WTC11 (cell line): ENCODE measurements around the gene THOC1. TPM values are rescaled to one million over a fixed set of nuclear protein-coding genes. Genes with fewer than 3 reads are reported as not detected.
"Not testable (repeated sequence)": the region's sequence is repeated elsewhere in the genome, so short reads cannot be mapped to it uniquely, and the experiment has no call there.

Experiments
- ATAC-seq: fragments of 200-7000 bp; cut with Tn5 transposase; 2 replicates; pipeline ENCODE4 v1.10.0; 2021; ENCODE audit warnings: mild to moderate bottlenecking, moderate library complexity
- CTCF ChIA-PET: fragments of 300-600 bp; sonication (Branson Sonifier 250); formaldehyde crosslinking; loops from one replicate; lab custom pipeline; 2021; ENCODE audit warnings: antibody characterized with exemption; lab: Charles Lee
- POLR2A ChIA-PET: fragments of 350-600 bp; sonication (Branson Sonifier 250); formaldehyde crosslinking; loops from one replicate; lab custom pipeline; 2021; ENCODE audit warnings: antibody characterized with exemption; lab: Charles Lee
- DNase-seq: peaks from one replicate; pipeline ENCODE4 v3.0.0; 2021; ENCODE audit warnings: low spot score
- H3K27ac Mint-ChIP-seq: 2 replicates; pipeline ENCODE4 v1.8.0; 2021; ENCODE audit warnings: mixed read lengths
- H3K27me3 Mint-ChIP-seq: 2 replicates; pipeline ENCODE4 v1.8.0; 2021; ENCODE audit warnings: low read depth, mild to moderate bottlenecking, moderate library complexity, mixed read lengths
- H3K36me3 Mint-ChIP-seq: 2 replicates; pipeline ENCODE4 v1.8.0; 2021; ENCODE audit warnings: mixed read lengths
- H3K4me1 Mint-ChIP-seq: 2 replicates; pipeline ENCODE4 v1.8.0; 2022; ENCODE audit warnings: mixed read lengths
- H3K4me3 Mint-ChIP-seq: 2 replicates; pipeline ENCODE4 v1.8.0; 2021; ENCODE audit warnings: mild to moderate bottlenecking, moderate library complexity, mixed read lengths
- H3K9me3 Mint-ChIP-seq: 2 replicates; pipeline ENCODE4 v1.8.0; 2021; ENCODE audit warnings: mixed read lengths
- ATF6 ChIP-seq: sonication (generic); formaldehyde crosslinking; IDR thresholded peaks from 2 replicates; pipeline ENCODE4 v1.8.1; 2023; ENCODE audit warnings: mild to moderate bottlenecking, missing genetic modification reagents
- E2F5 ChIP-seq: sonication (generic); formaldehyde crosslinking; IDR thresholded peaks from 2 replicates; pipeline ENCODE4 v1.8.1; 2022; ENCODE audit warnings: mild to moderate bottlenecking, moderate library complexity, missing genetic modification reagents
- ELF4 ChIP-seq: sonication (generic); formaldehyde crosslinking; IDR thresholded peaks from 2 replicates; pipeline ENCODE4 v1.8.1; 2022; ENCODE audit warnings: low read depth, mild to moderate bottlenecking, moderate library complexity, missing genetic modification reagents
- EMX1 ChIP-seq: fragments of 250-450 bp; sonication (Bioruptor Pico); IDR thresholded peaks from 2 replicates; pipeline ENCODE4 v1.8.0; 2021; ENCODE audit warnings: mild to moderate bottlenecking
- ESRRA ChIP-seq: sonication (generic); formaldehyde crosslinking; IDR thresholded peaks from 2 replicates; pipeline ENCODE4 v1.8.1; 2022; ENCODE audit warnings: mild to moderate bottlenecking, missing genetic modification reagents, borderline replicate concordance
- ETV6 ChIP-seq: sonication (generic); formaldehyde crosslinking; IDR thresholded peaks from 2 replicates; pipeline ENCODE4 v1.8.1; 2022; ENCODE audit warnings: mild to moderate bottlenecking, missing genetic modification reagents
- FOXJ3 ChIP-seq: sonication (generic); formaldehyde crosslinking; IDR thresholded peaks from 2 replicates; pipeline ENCODE4 v1.9.0; 2021; ENCODE audit warnings: missing genetic modification reagents, mild to moderate bottlenecking, borderline replicate concordance
- FOXP4 ChIP-seq: sonication (generic); formaldehyde crosslinking; IDR thresholded peaks from 2 replicates; pipeline ENCODE4 v1.8.0; 2022; ENCODE audit warnings: mild to moderate bottlenecking, missing genetic modification reagents
- GRHL2 ChIP-seq: fragments of 250-450 bp; sonication (Bioruptor Pico); IDR thresholded peaks from 2 replicates; pipeline ENCODE4 v1.8.0; 2022; ENCODE audit warnings: mild to moderate bottlenecking, moderate library complexity; ENCODE audit not compliant: insufficient replicate concordance, severe bottlenecking
- IRF2 ChIP-seq: sonication (generic); formaldehyde crosslinking; IDR thresholded peaks from 2 replicates; pipeline ENCODE4 v1.8.0; 2022; ENCODE audit warnings: low read depth, missing genetic modification reagents, borderline replicate concordance
- MAX ChIP-seq: sonication (generic); formaldehyde crosslinking; IDR thresholded peaks from 2 replicates; pipeline ENCODE4 v1.8.0; 2022; ENCODE audit warnings: mild to moderate bottlenecking, missing genetic modification reagents
- NFE2L1 ChIP-seq: sonication (generic); formaldehyde crosslinking; IDR thresholded peaks from 2 replicates; pipeline ENCODE4 v1.8.1; 2023; ENCODE audit warnings: missing genetic modification reagents
- NR1H2 ChIP-seq: sonication (generic); formaldehyde crosslinking; IDR thresholded peaks from 2 replicates; pipeline ENCODE4 v1.9.0; 2021; ENCODE audit warnings: mild to moderate bottlenecking, moderate library complexity, missing genetic modification reagents
- NR3C1 ChIP-seq: sonication (generic); formaldehyde crosslinking; conservative IDR thresholded peaks from 2 replicates; pipeline ENCODE4 v1.8.1; 2023; ENCODE audit warnings: low read depth, mild to moderate bottlenecking, missing genetic modification reagents
- PREB ChIP-seq: sonication (generic); formaldehyde crosslinking; IDR thresholded peaks from 2 replicates; pipeline ENCODE4 v1.8.1; 2022; ENCODE audit warnings: mild to moderate bottlenecking, missing genetic modification reagents, moderate library complexity, borderline replicate concordance
- SOX15 ChIP-seq: fragments of 250-450 bp; sonication (Bioruptor Pico); IDR thresholded peaks from 2 replicates; pipeline ENCODE4 v1.9.0; 2021; ENCODE audit warnings: mild to moderate bottlenecking
- SP1 ChIP-seq: sonication (generic); formaldehyde crosslinking; conservative IDR thresholded peaks from 2 replicates; pipeline ENCODE4 v1.8.1; 2022; ENCODE audit warnings: missing genetic modification reagents
- ZNF138 ChIP-seq: sonication (generic); formaldehyde crosslinking; conservative IDR thresholded peaks from 2 replicates; pipeline ENCODE4 v1.8.1; 2022; ENCODE audit warnings: mild to moderate bottlenecking, moderate library complexity, missing genetic modification reagents
- total RNA-seq: library from RNA; stranded (reverse); gene quantifications from 3 replicates; pipeline ENCODE4 v1.2.3, GENCODE V29; 2021

THOC1 gene
- total RNA-seq, 1 experiment from 2014 or later: 65.8 TPM

- ATAC-seq (peak; percentile 59), DNase-seq (no peak)
- Mint-ChIP-seq H3K4me1 (peaks cover 14% of the 10 kb centered on the region), H3K9me3 (0 out of 2 replicates have a peak, but pooled peaks cover 5% of the 10 kb centered on the region), H3K4me3 (no peak overlapping the region), H3K27me3 (no peaks in the 10 kb centered on the region), H3K36me3 (no peaks in the 10 kb centered on the region), H3K27ac (no peak overlapping the region)
- TF ChIP-seq ATF6 (CRISPR knock-in tag) (no peak), NFE2L1 (CRISPR knock-in tag) (no peak), GRHL2 (CRISPR knock-in tag) (no peak), EMX1 (CRISPR knock-in tag) (no peak), ETV6 (CRISPR knock-in tag) (no peak), FOXJ3 (CRISPR knock-in tag) (no peak), NR3C1 (CRISPR knock-in tag) (no peak), PREB (CRISPR knock-in tag) (no peak), ESRRA (no peak), SP1 (no peak), ELF4 (CRISPR knock-in tag) (no peak), MAX (CRISPR knock-in tag) (no peak), FOXP4 (no peak), NR1H2 (CRISPR knock-in tag) (no peak)
- ChIA-PET POLR2A (no interaction called here), CTCF (interaction anchor here (1.0 kb wide), 1 partner anchor 9 kb away, joined by 3 read pairs; no protein-coding TSS in a partner anchor)
Observed at GRCh38 chr18:312415-312814, 44.6 kb upstream of the THOC1 start.

- H3K4me3 Mint-ChIP-seq: no peak overlapping the region
- CTCF ChIA-PET: no interaction called here
- TF ChIP-seq IRF2 (CRISPR knock-in tag): no peak
- TF ChIP-seq NFE2L1 (CRISPR knock-in tag): no peak
- no peak for TF ChIP-seq E2F5
- no peak for TF ChIP-seq ZNF138 (CRISPR knock-in tag)
- TF ChIP-seq SOX15 (CRISPR knock-in tag): no peak
- POLR2A ChIA-PET: no interaction called here
- H3K4me1 Mint-ChIP-seq: peaks cover 35% of the 10 kb centered on the region
- no peaks in the 10 kb centered on the region for H3K27me3 Mint-ChIP-seq
- H3K9me3 Mint-ChIP-seq: 0 out of 2 replicates have a peak, but pooled peaks cover 5% of the 10 kb centered on the region
- DNase-seq (no peak), ATAC-seq (no peak)
- H3K27ac Mint-ChIP-seq: no peak overlapping the region
- no peaks in the 10 kb centered on the region for H3K36me3 Mint-ChIP-seq
Observed at GRCh38 chr18:310042-310441, 42.2 kb upstream of the THOC1 start.

GRCh38 chr18:308086-308485 is 40.2 kb upstream of the THOC1 start:
- CTCF ChIA-PET, H3K27me3 Mint-ChIP-seq, H3K27ac Mint-ChIP-seq, POLR2A ChIA-PET, H3K36me3 Mint-ChIP-seq, ATAC-seq, DNase-seq, H3K4me3 Mint-ChIP-seq, H3K9me3 Mint-ChIP-seq: not testable (repeated sequence)
- H3K4me1 Mint-ChIP-seq: peaks cover 52% of the 10 kb centered on the region
